SK-N-SH (cell line): ENCODE data around the gene ZNF555. TPM values are rescaled to one million over a fixed set of nuclear protein-coding genes. Genes with fewer than 3 reads are reported as not detected.

Source experiments
- CTCF ChIA-PET: fragments of 300-600, 350-600 bp; formaldehyde crosslinking; extraction: SDS; loops from one replicate; lab custom pipeline; 2021; lab: Yijun Ruan, JAX
- POLR2A ChIA-PET: fragments of 350-600 bp; sonication (Branson Sonifier 250); formaldehyde crosslinking; extraction: SDS; loops from one replicate; lab custom pipeline; 2020; ENCODE audit warnings: antibody characterized with exemption, inconsistent platforms; lab: Yijun Ruan, JAX
- DNase-seq: peaks from one replicate; pipeline ENCODE4 v3.0.0; 2012
- H2AFZ ChIP-seq: fragments of 200-600 bp; sonication (generic); 2 replicates; pipeline ENCODE4 v1.8.1; 2016; ENCODE audit warnings: antibody characterized with exemption, mild to moderate bottlenecking, low read depth
- H3F3A ChIP-seq: fragments of 200-600 bp; sonication (generic); replicated peaks from 2 replicates; pipeline ENCODE3; 2016; ENCODE audit warnings: antibody characterized with exemption, mild to moderate bottlenecking; ENCODE audit not compliant: insufficient read depth
- H3K27ac ChIP-seq, 2 experiments: fragments of 200-500 bp in 1 of 2; fragments of 200-600 bp in 1 of 2; sonication (Bioruptor generic) in 1 of 2; sonication (generic), shearing (Covaris generic) in 1 of 2; 2 replicates each; pipeline versions ENCODE4 v1.5.1 to v1.6.1; 2014 to 2016; ENCODE audit warnings: low read depth in 2 of 2, inconsistent platforms in 1 of 2, low read length in 1 of 2, mild to moderate bottlenecking in 1 of 2, mixed read lengths in 1 of 2
- H3K27me3 ChIP-seq: fragments of 200-600 bp; sonication (generic), shearing (Covaris generic); 2 replicates; pipeline ENCODE4 v1.6.1; 2016; ENCODE audit warnings: mixed run types; ENCODE audit not compliant: insufficient read depth
- H3K36me3 ChIP-seq, 2 experiments: fragments of 200-500 bp in 1 of 2; fragments of 200-600 bp in 1 of 2; sonication (Bioruptor generic) in 1 of 2; sonication (generic) in 1 of 2; replicated peaks in 1 of 2; 2 replicates each; pipeline versions ENCODE3 to v1.5.1; 2014 to 2016; ENCODE audit warnings: low read length in 1 of 2, mild to moderate bottlenecking in 1 of 2; ENCODE audit not compliant: insufficient read depth in 2 of 2, control insufficient read depth in 1 of 2
- H3K4me1 ChIP-seq, 2 experiments: fragments of 200-500 bp in 1 of 2; fragments of 200-600 bp in 1 of 2; sonication (Bioruptor generic) in 1 of 2; sonication (generic), shearing (Covaris generic) in 1 of 2; 2 replicates each; pipeline versions ENCODE4 v1.5.1 to v1.6.1; 2014 to 2016; ENCODE audit warnings: low read depth in 1 of 2, low read length in 1 of 2, mixed run types in 1 of 2; ENCODE audit not compliant: insufficient read depth in 2 of 2, control insufficient read depth in 1 of 2
- H3K4me2 ChIP-seq: fragments of 200-600 bp; sonication (generic), shearing (Covaris generic); 2 replicates; pipeline ENCODE4 v1.6.1; 2017; ENCODE audit warnings: mixed run types
- H3K4me3 ChIP-seq, 2 experiments: fragments of 200-500 bp in 1 of 2; fragments of 200-600 bp in 1 of 2; sonication (Bioruptor generic) in 1 of 2; sonication (generic), shearing (Covaris generic) in 1 of 2; 2 replicates each; pipeline versions ENCODE4 v1.5.1 to v1.8.1; 2014 to 2016; ENCODE audit warnings: low read depth in 2 of 2, inconsistent platforms in 1 of 2, low read length in 1 of 2, mild to moderate bottlenecking in 1 of 2, mixed read lengths in 1 of 2, moderate library complexity in 1 of 2
- H3K79me2 ChIP-seq: fragments of 200-600 bp; sonication (generic); 2 replicates; pipeline ENCODE4 v1.8.1; 2017; ENCODE audit warnings: mild to moderate bottlenecking; ENCODE audit not compliant: insufficient read depth
- H3K9ac ChIP-seq: fragments of 200-600 bp; sonication (generic); 2 replicates; pipeline ENCODE4 v1.6.1; 2017; ENCODE audit warnings: mixed run types
- H3K9me2 ChIP-seq: fragments of 200-600 bp; sonication (generic); 2 replicates; pipeline ENCODE4 v1.6.1; 2017; ENCODE audit warnings: mixed run types
- H3K9me3 ChIP-seq: fragments of 200-600 bp; sonication (generic); 2 replicates; pipeline ENCODE4 v1.6.1; 2017; ENCODE audit warnings: mixed run types, mild to moderate bottlenecking, moderate library complexity
- H4K20me1 ChIP-seq: fragments of 200-600 bp; sonication (generic); 2 replicates; pipeline ENCODE4 v1.6.1; 2017; ENCODE audit warnings: mild to moderate bottlenecking, mixed run types; ENCODE audit not compliant: insufficient read depth
- CTCF ChIP-seq: fragments of 200-600 bp; sonication (generic); IDR thresholded peaks from 2 replicates; pipeline ENCODE4 v1.6.1; 2017; ENCODE audit warnings: antibody characterized with exemption, mild to moderate bottlenecking, moderate library complexity
- EZH2phosphoT487 ChIP-seq: fragments of 200-600 bp; sonication (generic); IDR thresholded peaks from 2 replicates; pipeline ENCODE4 v1.6.1; 2017; ENCODE audit warnings: low read depth, mixed run types, mild to moderate bottlenecking, antibody characterized with exemption, moderate library complexity, borderline replicate concordance
- FOSL2 ChIP-seq: IDR thresholded peaks from 2 replicates; pipeline ENCODE4 v1.4.0; 2012; ENCODE audit warnings: low read depth, mild to moderate bottlenecking, moderate library complexity, borderline replicate concordance
- FOXJ3 ChIP-seq: sonication (generic); formaldehyde crosslinking; IDR thresholded peaks from 2 replicates; pipeline ENCODE4 v1.5.1; 2020; ENCODE audit warnings: mild to moderate bottlenecking, missing genetic modification reagents
- FOXM1 ChIP-seq: IDR thresholded peaks from 2 replicates; pipeline ENCODE4 v1.4.0; 2012; ENCODE audit warnings: low read depth, mild to moderate bottlenecking
- JUND ChIP-seq: IDR thresholded peaks from 2 replicates; pipeline ENCODE4 v1.4.0; 2012
- NFIC ChIP-seq: IDR thresholded peaks from 2 replicates; pipeline ENCODE4 v1.4.0; 2012; ENCODE audit warnings: borderline replicate concordance
- PBX3 ChIP-seq: IDR thresholded peaks from 2 replicates; pipeline ENCODE4; 2012
- POLR2AphosphoS5 ChIP-seq: IDR thresholded peaks from 2 replicates; pipeline ENCODE4 v1.6.1; 2012; ENCODE audit warnings: low read depth, low read length
- RAD21 ChIP-seq: IDR thresholded peaks from 2 replicates; pipeline ENCODE4 v1.6.1; 2012; ENCODE audit warnings: mild to moderate bottlenecking, low read length
- RCOR1 ChIP-seq: fragments of 150-350 bp; IDR thresholded peaks from 2 replicates; pipeline ENCODE4 v1.6.1; 2017; ENCODE audit warnings: antibody characterized with exemption, low read length
- RFX5 ChIP-seq: IDR thresholded peaks from 2 replicates; pipeline ENCODE4 v1.6.1; 2012; ENCODE audit warnings: mild to moderate bottlenecking, improper control_type of control experiment, low read length
- RXRA ChIP-seq: IDR thresholded peaks from 2 replicates; pipeline ENCODE4 v1.4.0; 2012; ENCODE audit warnings: low read depth, mild to moderate bottlenecking, borderline replicate concordance
- TEAD4 ChIP-seq: IDR thresholded peaks from 2 replicates; pipeline ENCODE4 v1.4.0; 2012; ENCODE audit warnings: mild to moderate bottlenecking, borderline replicate concordance; ENCODE audit not compliant: insufficient read depth
- USF1 ChIP-seq: IDR thresholded peaks from 2 replicates; pipeline ENCODE4 v1.4.0; 2012; ENCODE audit warnings: low read depth, borderline replicate concordance
- YY1 ChIP-seq: IDR thresholded peaks from 2 replicates; pipeline ENCODE4 v1.4.0; 2012; ENCODE audit warnings: low read depth, mild to moderate bottlenecking
- ZBTB33 ChIP-seq: IDR thresholded peaks from 2 replicates; pipeline ENCODE4 v1.4.0; 2012; ENCODE audit warnings: low read depth, borderline replicate concordance
- WGBS: methylation state at CpG from one replicate; pipeline ENCODE4 v1.1.6; 2017; ENCODE audit warnings: low lambda C conversion rate; 5-methylcytosine and 5-hydroxymethylcytosine counted together
- polyA plus RNA-seq, 3 experiments: library from polyadenylated mRNA; depleted of rRNA; stranded (reverse); fragments of >200 nt; gene quantifications; 2 replicates each; pipeline ENCODE4 v1.2.3, GENCODE V29; 2012
- TF ChIP-seq, protein P1 (sequence below): IDR thresholded peaks from 2 replicates; pipeline ENCODE4 v1.4.0; 2012; ENCODE audit warnings: low read depth

Gene ZNF555
- polyA plus RNA-seq, 1 of the 3 experiments (the other 2 are of a cell fraction) = 1.4 TPM

- H3K9ac ChIP-seq = no peak overlapping the region
- 93% methylated on average over 5 of the region's 5 CpGs for WGBS
- H3K36me3 ChIP-seq = peaks cover 29 to 47% of the 10 kb centered on the region in 2 experiments
- POLR2A ChIA-PET = no interaction called here
- DNase-seq = no peak
- no peaks in the 10 kb centered on the region for H3K9me2 ChIP-seq
- no peaks in the 10 kb centered on the region for H3K79me2 ChIP-seq
- H3K4me3 ChIP-seq = no peak overlapping the region
- no peak overlapping the region for H2AFZ ChIP-seq
- no peaks in the 10 kb centered on the region for H3K27me3 ChIP-seq
- no peaks in the 10 kb centered on the region for H3F3A ChIP-seq
- H3K4me2 ChIP-seq = no peak overlapping the region
- no peaks in the 10 kb centered on the region for H3K4me1 ChIP-seq
- TF ChIP-seq, protein P1, sequence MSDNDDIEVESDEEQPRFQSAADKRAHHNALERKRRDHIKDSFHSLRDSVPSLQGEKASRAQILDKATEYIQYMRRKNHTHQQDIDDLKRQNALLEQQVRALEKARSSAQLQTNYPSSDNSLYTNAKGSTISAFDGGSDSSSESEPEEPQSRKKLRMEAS = no peak
- TF ChIP-seq FOXM1 = no peak
- TF ChIP-seq RAD21 = no peak
- no peak for TF ChIP-seq RCOR1
- no peak for TF ChIP-seq FOXJ3 (CRISPR knock-in tag)
- TF ChIP-seq PBX3 = no peak
- TF ChIP-seq USF1 = no peak
- TF ChIP-seq POLR2AphosphoS5 = no peak
- no peak for TF ChIP-seq NFIC
- TF ChIP-seq EZH2phosphoT487 = no peak
- TF ChIP-seq ZBTB33 = no peak
- no peak for TF ChIP-seq YY1
- no peak for TF ChIP-seq CTCF
- no peak for TF ChIP-seq TEAD4
- TF ChIP-seq RXRA = no peak
- TF ChIP-seq RFX5 = no peak
- no peak for TF ChIP-seq FOSL2
- no peak for TF ChIP-seq JUND
- TF ChIP-seq, all 33 proteins: peak for 0
- peaks cover 22% of the 10 kb centered on the region for H3K9me3 ChIP-seq
- H3K27ac ChIP-seq = no peak overlapping the region
- CTCF ChIA-PET = interaction anchor here (1.2 to 1.4 kb wide), 2 partner anchors 10 to 30 kb away, joined by 3 read pairs; partner anchors contain the start of gene ZNF556
- H4K20me1 ChIP-seq = no peaks in the 10 kb centered on the region
Measured at GRCh38 chr19:2856457-2857050, 15.3 kb downstream of the ZNF555 start.
